ENCODE results near the gene FAM193B.
"Not testable (repeated sequence)": the region's sequence is repeated elsewhere in the genome, so short reads cannot be mapped to it uniquely, and the experiment has no call there.

Gene FAM193B

DNA sequence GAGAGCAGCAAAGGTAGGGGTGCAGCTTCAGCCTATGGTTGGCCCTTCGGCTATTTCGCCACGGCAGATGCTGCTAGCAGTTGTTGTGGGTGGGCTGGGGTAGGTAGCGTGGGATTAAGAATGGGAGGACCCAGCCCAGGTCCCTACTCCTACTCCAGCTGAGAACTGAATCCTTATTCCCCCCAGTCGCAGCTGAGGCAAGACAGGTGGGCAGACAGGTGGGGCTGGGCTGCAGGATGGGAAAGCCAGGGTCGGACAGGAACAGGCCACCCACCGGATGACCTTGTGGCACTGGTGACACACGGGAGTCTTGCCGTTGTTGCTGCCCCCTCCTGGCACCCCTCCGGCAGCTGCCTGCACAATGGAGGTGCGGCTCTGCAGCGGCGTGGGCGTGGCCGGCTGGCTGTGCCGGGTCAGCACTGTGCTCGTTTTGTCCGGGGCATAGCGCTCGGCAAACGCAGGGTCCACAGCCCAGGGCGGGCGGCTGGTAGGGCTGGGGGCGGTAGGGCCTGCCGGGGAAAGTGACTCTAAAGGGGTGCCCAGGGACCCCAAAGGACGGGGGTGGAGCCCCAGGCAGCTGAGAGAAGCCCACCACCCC is 65.1 kb downstream of the FAM193B start:
- TF ChIP-seq, protein P1, sequence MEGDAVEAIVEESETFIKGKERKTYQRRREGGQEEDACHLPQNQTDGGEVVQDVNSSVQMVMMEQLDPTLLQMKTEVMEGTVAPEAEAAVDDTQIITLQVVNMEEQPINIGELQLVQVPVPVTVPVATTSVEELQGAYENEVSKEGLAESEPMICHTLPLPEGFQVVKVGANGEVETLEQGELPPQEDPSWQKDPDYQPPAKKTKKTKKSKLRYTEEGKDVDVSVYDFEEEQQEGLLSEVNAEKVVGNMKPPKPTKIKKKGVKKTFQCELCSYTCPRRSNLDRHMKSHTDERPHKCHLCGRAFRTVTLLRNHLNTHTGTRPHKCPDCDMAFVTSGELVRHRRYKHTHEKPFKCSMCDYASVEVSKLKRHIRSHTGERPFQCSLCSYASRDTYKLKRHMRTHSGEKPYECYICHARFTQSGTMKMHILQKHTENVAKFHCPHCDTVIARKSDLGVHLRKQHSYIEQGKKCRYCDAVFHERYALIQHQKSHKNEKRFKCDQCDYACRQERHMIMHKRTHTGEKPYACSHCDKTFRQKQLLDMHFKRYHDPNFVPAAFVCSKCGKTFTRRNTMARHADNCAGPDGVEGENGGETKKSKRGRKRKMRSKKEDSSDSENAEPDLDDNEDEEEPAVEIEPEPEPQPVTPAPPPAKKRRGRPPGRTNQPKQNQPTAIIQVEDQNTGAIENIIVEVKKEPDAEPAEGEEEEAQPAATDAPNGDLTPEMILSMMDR (IDR thresholded peaks at IDR 0.05; ENCODE audit: low read depth, low read length): no peak
- H3K4me3 ChIP-seq (ENCODE audit: low read depth, low read length): no peak overlapping the region

DNA sequence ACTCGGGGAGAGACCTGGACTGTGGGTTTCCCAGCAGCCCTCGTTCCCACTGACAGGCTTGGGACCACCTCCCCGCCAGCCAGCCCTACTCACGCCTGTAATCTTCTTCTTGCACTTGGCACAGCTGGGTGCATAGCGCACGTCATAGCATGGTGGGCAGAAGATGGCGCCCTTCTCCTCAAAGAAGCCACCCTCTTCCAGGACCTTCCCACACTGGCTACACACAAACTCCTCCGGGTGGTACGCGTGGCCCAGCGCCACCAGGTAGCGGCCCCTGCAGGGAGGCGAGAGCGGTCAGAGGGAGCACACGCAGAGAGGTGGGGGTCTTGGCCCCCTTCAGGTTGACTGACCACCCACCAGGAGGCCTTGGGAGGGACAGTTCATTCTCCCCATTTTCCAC is 66.4 kb downstream of the FAM193B start:
- H3K4me3 ChIP-seq (ENCODE audit: low read depth, low read length): no peak overlapping the region
- TF ChIP-seq, protein P1 (IDR thresholded peaks at IDR 0.05; ENCODE audit: low read depth, low read length): no peak

DNA sequence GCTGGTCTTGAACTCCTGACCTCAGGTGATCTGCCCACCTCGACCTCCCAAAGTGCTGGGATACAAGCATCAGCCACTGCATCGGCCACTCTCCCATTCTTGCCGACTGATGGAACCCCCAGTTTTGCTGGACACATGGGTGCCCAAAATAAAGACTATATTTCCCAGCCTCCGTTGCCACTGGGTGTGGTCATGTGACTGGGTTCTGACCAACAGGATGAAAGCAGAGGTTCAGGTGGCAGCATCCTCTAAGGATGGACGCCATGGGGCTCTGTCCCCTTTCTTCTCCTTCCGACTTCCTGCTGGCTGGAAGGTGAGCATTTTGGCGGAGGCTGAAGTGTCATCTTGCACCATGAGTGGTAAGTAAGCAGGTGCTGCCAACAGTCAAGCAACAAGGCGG is 67.2 kb downstream of the FAM193B start:
- no peak overlapping the region for H3K4me3 ChIP-seq (ENCODE audit: low read depth, low read length)
- TF ChIP-seq, protein P1 (IDR thresholded peaks at IDR 0.05; ENCODE audit: low read depth, low read length): no peak

DNA sequence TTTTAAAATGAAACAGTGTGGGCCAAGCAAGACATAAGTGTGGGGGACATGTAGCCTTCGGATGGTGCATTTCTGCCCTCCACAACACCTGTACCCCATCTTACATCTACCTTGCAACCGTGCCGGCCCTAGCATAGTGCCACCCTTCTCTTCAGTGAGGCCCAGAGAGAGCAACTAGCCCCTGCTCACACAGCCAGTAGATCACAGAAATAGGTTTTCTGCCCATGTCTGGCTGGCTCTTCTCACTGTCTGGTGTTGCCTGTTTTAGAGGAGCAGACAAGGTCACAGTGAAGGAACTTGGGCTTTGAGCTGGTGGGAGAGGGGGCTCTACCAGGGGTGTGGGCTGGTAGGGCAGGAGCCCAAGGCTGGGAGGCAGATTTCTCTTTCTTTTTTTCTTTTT is 68.1 kb downstream of the FAM193B start:
- TF ChIP-seq, protein P1 (IDR thresholded peaks at IDR 0.05; ENCODE audit: low read depth, low read length): no peak
- H3K4me3 ChIP-seq (ENCODE audit: low read depth, low read length): no peak overlapping the region

DNA sequence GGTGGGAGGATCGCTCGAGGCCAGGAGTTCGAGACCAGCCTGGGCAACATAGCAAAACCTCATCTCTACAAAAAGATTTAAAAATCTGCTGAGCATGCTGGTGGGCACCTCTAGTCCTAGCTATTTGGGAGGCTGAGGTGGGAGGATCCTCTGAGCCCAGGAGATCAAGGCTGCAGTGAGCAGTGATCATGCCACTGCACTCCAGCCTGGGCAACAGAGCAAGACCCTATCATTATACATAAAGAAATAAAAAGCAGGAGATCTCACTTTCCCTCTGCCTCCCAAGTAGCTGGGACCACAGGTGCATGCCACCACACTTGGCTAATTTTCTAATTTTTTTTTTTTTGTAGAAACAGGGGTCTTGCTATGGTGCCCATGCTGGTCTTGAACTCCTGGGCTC is 68.6 kb downstream of the FAM193B start:
- not testable (repeated sequence) for H3K4me3 ChIP-seq (ENCODE audit: low read depth, low read length)

DNA sequence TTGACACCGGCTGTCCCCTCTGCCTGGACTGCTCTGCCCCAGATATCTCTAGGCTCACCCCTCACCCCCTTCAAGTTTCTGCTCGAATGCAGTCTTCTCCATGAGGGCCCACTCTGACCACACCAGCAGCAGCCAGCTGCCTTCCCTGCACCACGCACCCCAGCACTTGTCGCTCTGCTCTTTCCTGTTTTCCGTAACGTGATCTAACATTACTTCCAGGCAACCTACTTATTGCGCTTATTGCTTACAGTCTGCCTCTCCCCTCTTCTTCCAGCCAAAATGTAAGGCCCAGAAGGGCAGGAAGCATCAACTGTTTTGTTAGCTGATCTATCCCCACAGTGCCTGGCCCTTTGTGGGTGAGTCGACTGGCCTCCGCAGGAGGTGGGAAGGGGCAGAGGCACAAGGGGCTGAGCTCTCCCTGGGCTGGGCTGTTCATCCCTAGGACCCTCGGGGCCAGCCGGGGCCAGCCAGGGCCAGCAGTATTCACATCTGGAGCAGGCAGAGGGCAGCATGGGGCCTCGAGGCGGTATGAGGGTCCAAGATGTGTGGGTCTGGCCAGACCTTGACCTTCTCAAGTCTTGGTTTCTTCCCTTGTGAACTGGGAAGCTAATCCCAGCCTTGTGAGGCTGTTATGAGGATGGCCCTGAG is 69.3 kb downstream of the FAM193B start:
- TF ChIP-seq, protein P1 (IDR thresholded peaks at IDR 0.05; ENCODE audit: low read depth, low read length): no peak
- no peak overlapping the region for H3K4me3 ChIP-seq (ENCODE audit: low read depth, low read length)

DNA sequence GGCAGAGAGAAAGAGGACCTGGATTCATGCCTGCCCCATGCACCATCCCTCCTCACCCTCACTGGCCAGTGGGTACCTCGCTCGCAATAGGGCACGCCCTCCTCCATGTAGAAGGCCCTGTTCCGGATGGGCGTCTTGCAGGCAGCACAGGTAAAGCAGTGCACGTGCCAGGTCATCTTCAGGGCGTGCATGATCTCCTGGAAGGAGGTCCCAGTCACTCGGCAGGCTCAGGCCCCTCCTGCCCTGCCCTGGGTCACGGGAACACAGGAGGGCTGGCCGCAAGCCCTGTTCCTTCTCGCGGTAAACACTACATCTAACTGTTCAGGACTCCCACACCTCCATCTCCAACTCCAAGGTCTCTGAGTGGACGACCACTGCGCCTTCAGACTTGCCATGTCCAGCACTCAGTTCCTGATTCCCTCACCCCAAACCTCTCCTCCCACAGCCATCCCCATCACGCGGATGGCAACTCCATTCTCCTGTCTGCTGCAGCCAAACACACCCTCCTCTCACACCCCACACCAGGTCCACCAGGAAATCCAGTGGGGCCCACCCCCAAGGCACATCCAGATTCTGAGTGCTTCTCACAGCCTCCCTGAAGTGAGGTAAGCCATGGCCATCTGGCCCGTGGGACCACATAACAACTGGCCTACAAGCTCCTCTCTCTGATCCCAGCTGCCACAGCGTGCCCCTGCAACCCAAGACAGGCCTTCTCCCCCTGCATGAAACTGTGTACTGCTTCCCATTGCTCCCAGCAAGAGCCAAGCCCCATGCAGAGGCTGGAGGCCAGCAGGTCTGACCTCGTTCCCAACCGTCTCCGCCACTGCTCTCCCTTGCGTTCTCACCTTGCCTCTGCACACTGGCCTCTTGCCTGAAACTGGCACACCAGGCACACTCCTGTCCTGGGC is 70.1 kb downstream of the FAM193B start:
- H3K4me3 ChIP-seq (ENCODE audit: low read depth, low read length): no peak overlapping the region
- TF ChIP-seq, protein P1 (IDR thresholded peaks at IDR 0.05; ENCODE audit: low read depth, low read length): no peak
